COR-L47 (cell line): Measurements from ENCODE around the gene BBS9.
"Not testable (repeated sequence)": the region's sequence is repeated elsewhere in the genome, so short reads cannot be mapped to it uniquely, and the experiment has no call there.

Source experiments
- DNase-seq: peaks from one replicate; lab custom pipeline; 2025; lab: John Stamatoyannopoulos, UW

BBS9 gene

DNA sequence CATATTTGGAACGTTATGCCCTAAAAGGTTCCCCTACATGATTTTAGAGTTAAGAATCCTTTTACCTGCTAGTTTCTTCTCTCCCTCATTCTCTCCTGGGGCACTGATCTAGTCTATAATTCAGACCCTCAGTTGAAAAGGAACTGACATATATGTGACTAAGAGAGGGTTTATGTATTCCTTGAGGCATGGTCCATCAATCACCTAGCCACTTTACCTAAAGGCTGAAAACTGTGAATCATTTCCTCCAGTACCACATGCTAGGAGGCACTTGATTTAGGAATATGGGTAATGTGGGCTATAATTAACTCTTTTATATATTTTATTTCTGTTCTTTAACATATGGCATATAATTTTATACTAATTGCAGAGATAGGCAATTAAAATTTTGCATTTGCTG lies 303.5 kb downstream of the BBS9 start:
- no peak for DNase-seq

DNA sequence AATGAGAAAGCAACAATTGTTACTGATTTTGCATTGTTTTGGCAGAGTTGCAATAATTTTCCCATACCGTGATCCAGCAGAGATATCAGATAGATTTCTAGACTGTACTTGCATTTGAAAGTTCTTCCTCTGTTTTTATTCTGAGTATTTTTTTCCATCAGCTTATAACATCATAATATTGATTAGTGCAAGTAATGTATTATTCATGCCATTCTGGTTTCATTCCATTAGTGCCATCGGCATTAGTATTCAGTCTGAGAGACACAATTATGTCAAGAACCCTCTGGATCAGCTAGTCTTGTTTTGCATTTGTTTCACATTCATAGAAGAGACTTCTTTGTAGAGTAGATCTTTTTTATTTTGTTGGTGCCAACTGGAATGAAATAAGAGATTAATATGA lies 304.0 kb downstream of the BBS9 start:
- DNase-seq = no peak

DNA sequence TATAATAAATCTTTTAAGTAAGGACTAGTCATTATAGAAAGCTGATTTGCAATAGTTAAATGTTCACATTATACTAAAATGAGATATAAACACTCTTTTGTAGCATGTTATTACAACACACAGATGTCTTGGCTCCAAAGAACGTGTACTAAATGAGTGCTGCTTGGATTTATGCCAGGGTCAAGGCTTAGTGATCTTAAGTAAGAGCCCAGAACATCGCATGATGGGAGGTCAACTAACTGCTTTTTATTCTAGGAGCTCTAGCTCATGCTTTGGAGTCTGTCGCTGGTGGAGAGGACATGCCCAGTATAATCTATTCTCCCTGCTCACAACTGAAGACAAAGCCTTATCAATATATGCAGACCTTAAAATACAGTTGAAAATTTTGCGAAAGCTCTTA lies 315.1 kb downstream of the BBS9 start:
- DNase-seq = no peak

DNA sequence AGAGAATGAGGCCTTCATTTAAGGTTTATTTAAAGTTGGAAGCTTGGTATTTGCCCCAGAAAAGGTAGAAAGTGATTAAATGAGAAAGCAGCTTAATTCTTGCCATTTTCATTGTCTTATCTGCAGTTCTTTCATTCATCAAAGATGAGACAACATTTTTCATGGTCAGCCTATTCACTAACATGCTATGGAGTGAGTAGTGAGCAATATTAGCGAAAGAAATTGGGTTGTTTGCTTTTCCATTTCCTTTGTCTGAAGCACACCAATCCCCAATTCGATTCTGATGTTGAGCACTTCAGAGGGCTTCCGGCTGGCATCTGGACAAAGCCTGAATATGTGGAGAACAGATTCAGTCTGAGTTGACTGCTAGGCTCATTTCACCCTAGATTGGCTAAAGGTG lies 317.2 kb downstream of the BBS9 start:
- no peak for DNase-seq

DNA sequence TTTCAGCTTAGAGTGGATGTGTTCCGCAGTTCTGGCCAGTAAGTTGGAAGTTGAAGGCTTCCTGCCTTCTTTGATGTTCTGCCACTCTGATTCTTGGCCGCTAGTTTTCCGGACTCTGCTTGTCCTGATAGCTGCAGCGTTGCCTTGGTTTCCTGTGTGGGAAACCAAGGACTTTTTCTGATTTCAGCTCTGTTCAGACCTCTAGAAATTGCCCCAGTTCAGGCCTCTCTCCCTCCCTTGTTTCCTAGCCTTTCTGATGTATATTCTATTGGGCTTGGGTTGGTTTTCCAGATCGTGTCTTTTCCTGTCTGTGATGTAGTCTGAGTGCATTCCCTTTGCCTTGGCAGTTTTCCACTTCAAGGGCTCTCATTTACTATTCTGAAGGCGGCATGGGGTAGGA lies 318.7 kb downstream of the BBS9 start:
- DNase-seq = no peak

DNA sequence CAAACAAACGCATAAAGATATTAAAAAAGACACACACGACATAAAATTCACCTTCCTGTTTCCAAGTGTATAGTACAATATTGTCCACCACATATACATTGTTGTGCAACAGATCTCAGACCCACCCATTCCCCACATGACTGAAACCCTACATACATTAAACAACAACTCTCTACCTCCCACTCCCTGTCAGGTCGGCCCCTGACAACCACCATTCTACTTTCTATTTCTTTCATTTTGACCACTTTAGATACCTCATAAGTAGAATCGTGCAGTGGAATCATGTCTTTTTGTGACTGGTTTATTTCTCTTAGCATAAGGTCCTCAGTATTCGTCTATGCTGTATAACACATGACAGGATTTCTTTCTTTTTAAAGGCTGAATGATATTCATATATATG lies 320.5 kb downstream of the BBS9 start:
- no peak for DNase-seq

DNA sequence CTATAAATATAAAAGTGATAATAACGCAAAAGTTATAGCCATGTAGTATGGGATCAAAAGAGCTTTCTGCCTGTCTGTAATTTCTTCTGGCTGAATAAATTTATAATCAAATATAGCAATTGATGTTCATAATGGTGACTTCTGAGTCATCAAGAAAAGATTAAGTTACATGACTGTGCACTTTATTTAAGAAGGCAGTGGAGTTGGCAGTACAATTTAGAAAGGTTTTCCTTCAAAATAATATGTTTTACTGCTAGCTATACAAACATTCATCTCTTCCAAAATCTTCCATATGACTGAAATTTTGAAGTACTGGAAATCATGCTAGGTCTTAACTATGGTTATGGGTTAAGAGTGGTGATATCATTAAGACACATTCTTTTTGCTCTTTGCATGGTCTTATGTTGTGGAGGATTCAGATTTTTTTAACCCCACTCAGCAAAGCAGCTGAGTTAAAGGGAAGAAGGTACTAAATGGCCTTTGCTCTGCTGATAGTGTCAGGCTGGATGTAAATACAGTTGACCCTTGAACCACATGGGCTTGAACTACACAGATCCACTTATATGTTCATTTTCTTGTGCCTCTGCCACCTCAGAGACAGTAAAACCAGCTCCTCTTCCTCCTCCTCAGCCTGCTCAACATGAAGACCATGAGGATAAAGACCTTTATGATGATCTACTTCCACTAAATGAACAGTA lies 323.6 kb downstream of the BBS9 start:
- DNase-seq = no peak

DNA sequence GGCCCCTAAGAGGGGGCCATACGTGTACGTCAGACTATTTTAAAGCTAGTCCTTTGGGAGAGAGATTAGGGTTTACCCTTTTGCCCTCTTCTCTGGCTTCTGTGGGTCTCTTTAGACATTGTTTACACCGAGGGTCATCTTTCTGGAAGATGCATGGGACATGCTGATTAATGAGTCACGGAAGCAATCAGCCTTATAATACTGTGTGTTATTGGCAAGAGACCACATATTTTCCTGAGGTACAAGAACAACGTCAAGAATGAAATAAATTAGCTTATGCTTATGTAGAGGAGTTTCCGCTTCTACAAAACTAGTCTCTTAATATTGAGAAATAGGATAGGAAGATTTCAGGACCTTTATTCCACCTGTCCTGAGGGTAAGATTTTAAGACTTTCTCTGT lies 327.7 kb downstream of the BBS9 start:
- no peak for DNase-seq

DNA sequence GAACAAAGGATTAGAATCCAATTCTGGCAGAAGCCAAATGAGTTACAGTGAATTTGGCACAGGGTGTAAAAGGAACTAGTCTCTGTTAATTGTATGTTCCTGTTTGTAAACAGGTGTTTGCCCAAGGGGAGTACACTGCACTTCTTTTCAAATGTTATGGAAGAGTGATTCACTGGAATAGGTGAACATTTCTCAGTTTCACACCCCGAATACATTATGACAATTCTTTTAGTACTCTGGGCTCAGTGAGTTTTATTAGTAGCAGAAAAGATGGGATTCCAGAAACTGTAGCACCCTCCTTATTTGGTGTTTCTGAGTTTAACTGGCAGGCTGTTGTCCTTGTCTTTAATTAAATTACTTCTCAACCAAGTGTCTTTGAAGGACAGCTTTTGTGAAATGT lies 329.2 kb downstream of the BBS9 start:
- no peak for DNase-seq

DNA sequence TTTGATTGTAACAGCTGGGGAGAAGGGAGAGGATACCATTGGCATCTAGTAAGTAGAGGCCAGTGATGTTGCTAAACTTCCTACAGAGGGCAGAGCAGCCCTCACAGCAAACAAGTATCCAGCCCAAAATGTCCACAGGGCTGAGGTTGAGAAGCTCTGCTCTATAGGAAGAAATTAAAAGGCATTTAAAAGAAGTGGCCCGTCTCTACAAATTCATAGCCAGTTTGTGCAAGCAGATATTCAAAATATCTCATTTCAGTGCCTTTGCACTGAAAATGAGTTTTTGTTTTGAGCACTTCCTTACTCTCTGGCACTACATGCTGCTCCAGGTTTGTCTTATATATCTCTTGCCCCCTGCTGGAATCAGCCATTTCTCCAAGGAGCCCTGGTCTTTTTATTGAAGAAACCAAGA lies 330.0 kb downstream of the BBS9 start:
- no peak for DNase-seq

DNA sequence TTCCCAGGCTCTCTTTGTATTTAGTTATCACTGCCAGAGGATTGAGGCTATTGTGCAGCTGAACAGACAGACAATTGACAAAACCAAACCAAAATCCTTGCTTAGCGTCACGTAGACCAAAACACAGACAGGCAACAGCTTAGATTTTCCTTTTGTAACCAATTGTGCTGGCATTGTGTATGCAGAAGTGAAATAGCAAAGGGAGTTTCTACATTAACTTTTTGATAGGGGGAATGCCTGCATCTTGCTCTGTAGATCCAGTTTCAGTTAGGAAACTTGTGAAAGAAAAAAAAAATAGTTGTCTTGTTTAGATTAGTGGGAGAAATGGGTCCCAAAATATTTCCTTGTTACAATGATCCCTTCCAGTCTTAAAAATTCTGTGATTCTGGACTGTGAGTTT lies 333.8 kb downstream of the BBS9 start:
- no peak for DNase-seq

DNA sequence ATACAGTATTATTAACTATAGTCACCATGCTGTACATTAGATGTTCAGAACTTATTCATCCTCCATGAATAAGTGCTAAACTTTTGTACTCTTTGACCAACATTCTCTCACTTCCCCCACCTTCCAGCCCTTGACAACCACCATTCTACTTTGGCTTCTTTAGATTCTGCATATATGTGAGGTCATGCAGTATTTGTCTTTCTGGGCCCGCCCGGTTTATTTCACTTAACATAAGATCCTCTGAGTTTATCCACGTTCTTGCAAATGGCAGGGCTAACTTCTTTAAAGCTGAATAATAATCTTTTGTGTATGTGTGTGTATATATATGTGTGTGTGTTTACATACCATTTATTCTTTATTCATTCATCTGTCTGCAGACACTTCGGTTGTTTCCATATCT lies 336.8 kb downstream of the BBS9 start:
- DNase-seq = no peak

DNA sequence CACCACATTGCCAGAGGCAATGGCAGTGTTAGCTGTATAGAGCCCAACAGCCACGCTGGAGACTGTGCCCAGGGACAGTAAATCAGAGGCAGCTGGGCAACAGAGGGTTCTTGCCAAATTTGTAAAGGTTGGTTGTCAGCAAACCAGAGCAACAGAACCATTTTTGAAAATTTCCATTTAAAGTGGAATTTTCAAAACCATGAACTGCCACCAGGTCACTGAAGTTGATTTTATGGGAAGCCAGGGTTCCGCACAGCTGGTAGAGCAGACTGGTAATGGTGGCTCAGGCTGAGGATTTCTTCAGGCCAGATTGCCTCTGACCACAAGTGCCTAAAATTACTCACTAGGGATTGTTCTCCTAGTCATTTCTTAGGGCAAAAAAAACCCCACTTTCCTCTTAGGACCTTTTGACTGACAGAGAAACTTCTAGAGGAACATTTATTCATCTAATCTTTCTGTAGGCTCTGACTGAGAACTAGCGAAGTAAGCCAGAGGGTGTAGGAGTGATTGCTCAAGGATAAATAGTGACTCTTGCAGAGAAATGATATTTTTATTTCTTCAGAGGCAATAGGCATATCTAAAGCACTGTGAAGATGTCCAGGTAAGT lies 342.4 kb downstream of the BBS9 start:
- DNase-seq = no peak

DNA sequence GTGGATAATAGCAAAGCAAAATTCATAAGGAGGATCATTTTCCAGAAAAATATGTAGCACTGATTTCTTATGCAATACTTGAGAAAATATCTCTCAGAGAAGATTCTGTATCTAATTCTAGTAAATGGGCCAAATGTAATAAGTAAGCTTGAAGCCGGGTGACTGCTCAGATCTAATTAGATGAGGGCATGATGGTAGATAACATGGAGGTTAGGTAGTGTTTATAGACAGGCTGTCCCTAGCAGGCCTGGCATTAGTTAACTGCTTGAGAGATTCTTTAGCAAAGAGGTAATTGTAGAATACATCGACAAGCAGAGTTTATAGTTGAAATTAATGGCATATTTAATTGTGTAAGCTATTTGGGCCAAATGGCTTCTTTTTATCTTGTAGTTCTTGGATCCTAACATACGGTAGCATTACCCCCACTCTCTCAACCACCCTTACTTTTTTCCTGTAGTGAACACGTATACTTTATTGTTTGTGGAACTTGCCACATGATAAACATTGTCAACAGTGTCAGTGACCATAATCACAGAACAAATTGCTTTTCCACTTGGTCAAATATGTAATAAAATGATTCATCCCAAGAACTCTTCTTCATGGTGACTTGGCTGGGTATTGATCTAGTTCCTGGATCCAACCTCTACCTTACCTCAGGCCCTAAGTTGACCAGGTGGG lies 343.1 kb downstream of the BBS9 start:
- no peak for DNase-seq

DNA sequence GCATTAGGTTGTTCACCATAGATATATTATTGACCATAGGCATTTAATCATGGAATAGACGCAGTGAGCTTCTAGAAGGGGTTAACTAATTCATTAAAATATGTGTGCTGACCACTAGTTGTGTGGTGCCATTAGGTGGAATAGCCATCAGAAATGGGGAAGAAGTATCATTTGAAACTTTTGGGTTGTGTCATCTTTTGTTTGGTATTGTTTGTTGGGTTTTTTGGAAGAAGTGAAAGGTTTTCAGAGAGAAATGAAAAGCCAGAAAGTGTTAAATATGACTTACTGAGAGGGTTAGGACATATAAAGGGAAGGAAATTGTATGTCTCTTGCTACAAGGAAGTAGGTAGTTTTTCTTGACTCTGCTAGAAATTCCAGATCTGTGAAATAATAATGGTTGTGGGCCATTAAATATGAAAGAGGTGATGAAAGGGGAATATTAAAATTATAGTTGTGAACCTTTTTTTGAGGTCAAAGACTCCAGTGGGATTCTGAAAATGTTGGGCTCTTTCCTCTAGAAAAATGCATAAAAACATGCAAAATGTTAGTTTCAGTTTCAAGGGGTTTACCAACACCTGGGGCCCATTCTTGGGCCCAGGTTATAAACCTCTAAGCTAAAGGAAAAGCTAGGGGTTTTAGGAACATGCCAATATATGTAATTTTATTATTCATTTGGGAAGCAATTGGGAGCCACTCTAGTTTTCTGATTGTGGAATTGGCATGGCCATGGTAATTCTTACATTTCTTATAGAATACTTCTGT lies 348.5 kb downstream of the BBS9 start:
- no peak for DNase-seq

DNA sequence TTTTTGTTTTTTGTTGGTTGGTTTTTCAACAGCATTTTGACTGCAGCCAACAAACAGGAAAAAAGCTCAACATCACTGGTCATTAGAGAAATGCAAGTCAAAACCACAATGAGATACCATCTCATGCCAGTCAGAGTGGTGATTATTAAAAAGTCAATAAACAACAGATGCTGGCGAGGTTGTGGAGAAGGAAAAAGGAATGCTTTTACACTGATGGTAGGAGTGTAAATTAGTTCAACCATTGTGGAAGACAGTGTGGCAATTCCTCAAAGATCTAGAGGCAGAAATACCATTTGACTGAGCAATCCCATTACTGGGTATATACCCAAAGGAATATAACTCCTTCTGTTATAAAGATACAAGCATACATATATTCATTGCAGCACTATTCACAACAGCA lies 355.1 kb downstream of the BBS9 start:
- not testable (repeated sequence) for DNase-seq

DNA sequence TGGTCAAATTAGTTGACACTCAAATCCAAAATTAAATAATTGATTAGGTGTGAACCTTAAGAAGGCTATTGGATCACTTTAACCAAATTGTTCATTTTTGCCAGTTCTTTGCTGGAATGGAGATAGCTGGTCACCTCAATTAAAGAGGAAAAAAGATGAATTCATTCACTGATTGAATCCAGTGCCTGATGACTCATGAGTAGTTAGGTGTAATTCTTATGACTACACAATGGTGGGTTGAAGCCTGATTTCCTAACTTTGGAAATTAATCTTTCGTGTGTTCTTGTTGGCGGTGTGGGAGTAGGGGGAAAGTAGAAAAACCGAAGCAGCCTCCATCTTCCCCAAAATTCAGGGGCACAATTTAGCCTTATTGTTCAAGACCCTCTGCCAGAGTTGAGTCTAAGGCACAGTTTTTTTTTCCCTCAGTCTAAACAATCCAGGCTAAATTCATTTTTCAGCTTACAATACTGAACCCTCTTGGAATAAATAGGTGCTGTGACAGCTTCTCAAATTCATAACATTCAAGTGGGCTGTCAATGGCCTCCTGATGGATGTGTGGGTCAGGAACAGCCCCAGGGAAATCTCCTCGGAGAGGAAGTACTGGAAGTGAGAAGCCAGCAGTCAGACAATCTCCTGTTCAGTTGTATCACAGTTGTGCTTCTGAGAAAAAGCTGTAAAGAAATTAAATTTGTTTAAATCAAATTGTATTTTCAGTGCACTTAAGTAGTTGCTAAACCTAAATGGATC lies 356.6 kb downstream of the BBS9 start:
- DNase-seq = no peak

DNA sequence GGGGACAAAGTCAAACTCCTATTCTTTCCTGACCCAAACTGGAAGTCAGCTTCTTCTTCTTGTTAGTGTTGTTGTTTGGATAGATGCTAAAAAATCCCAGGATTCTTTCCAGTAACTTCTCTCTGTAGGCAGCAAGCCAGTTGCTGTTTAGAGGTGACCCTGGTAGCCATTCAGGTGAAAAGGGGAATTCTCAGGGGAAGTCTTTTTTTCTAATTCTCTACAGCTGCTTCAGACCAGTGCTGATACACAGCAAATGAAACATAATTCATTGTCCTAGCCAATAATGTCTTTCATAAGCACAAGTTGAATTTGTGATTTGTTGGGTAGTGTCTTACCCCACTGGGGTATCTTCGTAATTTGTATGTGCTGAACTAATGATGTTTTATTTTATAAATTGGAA lies 357.3 kb downstream of the BBS9 start:
- DNase-seq = no peak

DNA sequence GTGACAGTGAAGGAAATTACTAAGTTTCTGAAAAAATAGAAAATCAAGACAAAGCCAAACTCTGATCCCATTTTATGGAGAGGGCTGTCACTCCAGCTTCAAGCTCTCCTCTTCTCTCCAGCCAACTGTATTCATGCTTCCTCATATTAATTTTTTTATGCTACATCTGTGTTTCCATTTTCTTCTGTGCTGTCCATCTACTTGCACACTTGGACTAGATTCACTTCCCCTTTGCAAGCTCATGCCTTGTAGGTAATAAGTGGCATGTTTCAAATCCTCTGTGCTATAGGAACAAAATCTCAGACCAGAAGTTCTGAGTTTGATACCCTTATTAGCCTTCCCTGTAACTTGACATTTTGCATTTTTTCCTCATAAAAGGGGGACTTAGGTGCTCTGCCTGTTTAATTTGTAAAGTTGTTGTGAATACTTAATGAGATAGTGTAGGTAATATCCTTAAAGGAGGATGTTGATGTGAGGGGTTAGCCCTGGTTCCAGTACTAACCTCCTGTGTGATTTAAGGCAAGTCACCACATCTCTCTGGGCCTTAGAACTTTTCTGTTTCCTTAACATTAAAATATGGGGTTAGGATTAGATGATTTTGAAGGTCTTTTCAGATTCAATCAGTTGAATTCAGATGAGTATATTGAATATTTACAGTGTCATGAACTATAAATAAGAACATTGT lies 358.8 kb downstream of the BBS9 start:
- no peak for DNase-seq

DNA sequence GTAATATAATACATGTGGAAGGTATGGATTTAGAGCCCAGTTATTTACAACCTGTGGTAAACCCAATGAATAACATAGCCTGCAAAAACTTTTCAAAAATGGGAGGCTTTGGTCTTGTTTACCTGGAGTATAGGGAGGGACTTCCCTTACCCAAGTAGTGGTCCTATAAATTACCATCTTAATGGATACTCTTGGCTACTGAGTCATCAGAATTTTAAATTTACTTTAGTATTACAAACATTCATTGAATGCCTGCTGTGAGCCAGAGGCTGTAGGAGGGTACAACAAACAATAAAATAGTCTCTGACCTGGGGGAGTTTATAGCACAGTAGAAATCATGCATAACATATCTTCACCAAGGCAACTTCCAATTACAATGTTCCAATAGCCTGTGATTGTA lies 365.1 kb downstream of the BBS9 start:
- DNase-seq = no peak

DNA sequence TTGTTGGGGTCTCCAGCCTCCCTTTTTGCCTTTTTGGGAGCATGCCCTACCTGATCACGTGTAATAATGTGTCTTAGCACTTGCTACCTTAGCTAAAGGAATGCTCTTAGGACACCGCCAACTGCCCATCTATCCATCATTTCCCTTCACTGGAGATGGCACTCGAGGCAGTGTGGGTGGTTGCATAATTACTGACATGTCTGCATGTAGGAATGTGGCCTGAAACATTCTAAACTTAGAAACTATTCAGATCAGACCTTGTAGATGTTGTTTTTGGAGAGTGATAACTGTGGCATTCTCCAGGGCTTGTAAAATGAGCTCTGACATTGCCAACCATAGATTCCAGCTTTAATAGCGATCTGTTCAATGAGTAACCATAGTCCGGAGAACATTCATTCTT lies 365.8 kb downstream of the BBS9 start:
- no peak for DNase-seq

DNA sequence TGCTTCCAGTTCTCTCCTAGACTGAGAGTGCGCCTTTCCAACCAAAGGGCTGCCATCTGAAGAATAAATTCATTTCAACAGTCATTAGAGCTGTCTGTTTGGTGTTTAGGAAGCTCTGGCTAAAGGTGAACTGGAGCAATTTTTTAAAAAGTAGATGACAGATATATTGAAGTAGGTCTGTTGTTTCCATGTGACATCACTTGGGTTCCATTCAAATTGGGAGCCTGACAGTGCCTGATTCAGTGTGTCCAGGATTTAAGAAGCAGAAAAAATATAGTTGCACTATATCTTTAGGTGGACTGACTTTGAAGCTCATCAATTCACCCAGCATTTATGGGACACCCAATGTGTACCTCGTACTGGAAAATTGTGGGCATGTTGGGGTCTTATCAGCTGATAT lies 367.7 kb downstream of the BBS9 start:
- DNase-seq = no peak
